Cardiac muscle cell (in vitro differentiated cells and primary cell): ENCODE measurements around the gene PHACTR3. TPM values are rescaled to one million over a fixed set of nuclear protein-coding genes. Genes with fewer than 3 reads are reported as not detected.

Experiments used
- DNase-seq, 2 donors: peaks; one replicate each; pipeline versions ENCODE4 v3.0.0 to v3.0.0-alpha.2; 2010 to 2017; ENCODE audit warnings: low read depth in 1 of 2, low spot score in 1 of 2
- H3K27ac ChIP-seq: fragments of 200-600 bp; sonication (generic); 2 replicates; pipeline ENCODE4 v1.5.1; 2016
- H3K27me3 ChIP-seq: fragments of 200-600 bp; sonication (generic); 2 replicates; pipeline ENCODE4 v1.6.0; 2016; ENCODE audit warnings: control low read depth
- H3K36me3 ChIP-seq: fragments of 200-600 bp; sonication (generic); 2 replicates; pipeline ENCODE4 v1.5.1; 2016; ENCODE audit warnings: control low read depth
- H3K4me1 ChIP-seq: fragments of 200-600 bp; sonication (generic); 2 replicates; pipeline ENCODE4 v1.8.1; 2017; ENCODE audit warnings: low read depth, mild to moderate bottlenecking, mixed run types
- H3K4me3 ChIP-seq: fragments of 200-600 bp; sonication (generic); 2 replicates; pipeline ENCODE4 v1.5.1; 2016; ENCODE audit warnings: mild to moderate bottlenecking
- H3K9me3 ChIP-seq: fragments of 200-600 bp; sonication (generic); 2 replicates; pipeline ENCODE4 v1.5.1; 2017; ENCODE audit warnings: low read depth, mild to moderate bottlenecking, control low read depth
- CTCF ChIP-seq: IDR thresholded peaks from 2 replicates; pipeline ENCODE4 v1.5.1; 2012; ENCODE audit warnings: low read depth, mild to moderate bottlenecking, low read length
- polyA plus RNA-seq: library from polyadenylated mRNA; unstranded; fragments of >200 nt; fragmentation: Nextera tagmentation; extraction: Ambion mirVana; gene quantifications from 2 replicates; pipeline ENCODE4 v1.2.1, GENCODE V29; 2016
- total RNA-seq: library from RNA; depleted of rRNA; stranded (reverse); fragments of >200 nt; gene quantifications from 2 replicates; pipeline ENCODE4 v1.2.3, GENCODE V29; 2016

Gene PHACTR3
- total and polyA plus RNA-seq, 2 experiments from 2014 or later, result 0.55 to 17.0 TPM

GRCh38 chr20:59775687-59776055 is 171.3 kb downstream of the PHACTR3 start:
- Histone ChIP-seq H3K27ac (no peak overlapping the region), H3K9me3 (no peaks in the 10 kb centered on the region), H3K27me3 (no peaks in the 10 kb centered on the region), H3K4me1 (no peaks in the 10 kb centered on the region), H3K36me3 (no peaks in the 10 kb centered on the region), H3K4me3 (no peak overlapping the region)
- TF ChIP-seq CTCF, result no peak
- no peak for DNase-seq

GRCh38 chr20:59776059-59776603 is 171.8 kb downstream of the PHACTR3 start:
- TF ChIP-seq CTCF, result no peak
- Histone ChIP-seq H3K4me3 (no peak overlapping the region), H3K9me3 (no peaks in the 10 kb centered on the region), H3K27me3 (no peaks in the 10 kb centered on the region), H3K27ac (no peak overlapping the region), H3K4me1 (no peaks in the 10 kb centered on the region), H3K36me3 (no peaks in the 10 kb centered on the region)
- no peak for DNase-seq

GRCh38 chr20:59776626-59777330 is 172.4 kb downstream of the PHACTR3 start:
- no peak overlapping the region for H3K27ac ChIP-seq
- no peaks in the 10 kb centered on the region for H3K27me3 ChIP-seq
- DNase-seq, result no peak
- H3K36me3 ChIP-seq, result no peaks in the 10 kb centered on the region
- no peak overlapping the region for H3K4me3 ChIP-seq
- no peaks in the 10 kb centered on the region for H3K9me3 ChIP-seq
- H3K4me1 ChIP-seq, result no peaks in the 10 kb centered on the region
- TF ChIP-seq CTCF, result no peak

- Histone ChIP-seq H3K27me3 (no peaks in the 10 kb centered on the region), H3K27ac (no peak overlapping the region), H3K4me3 (no peak overlapping the region), H3K9me3 (no peaks in the 10 kb centered on the region), H3K36me3 (no peaks in the 10 kb centered on the region), H3K4me1 (no peaks in the 10 kb centered on the region)
- no peak for TF ChIP-seq CTCF
- no peak for DNase-seq
These were observed 173.0 kb downstream of the PHACTR3 start for GRCh38 chr20:59777331-59777725.

- Histone ChIP-seq H3K27ac (no peak overlapping the region), H3K36me3 (no peaks in the 10 kb centered on the region), H3K4me1 (no peaks in the 10 kb centered on the region), H3K9me3 (no peaks in the 10 kb centered on the region), H3K4me3 (no peak overlapping the region), H3K27me3 (no peaks in the 10 kb centered on the region)
- TF ChIP-seq CTCF, result no peak
- no peak for DNase-seq
These were observed 173.7 kb downstream of the PHACTR3 start for GRCh38 chr20:59777814-59778575.
